Fibroblast of skin of abdomen (primary cell): ENCODE data around the gene ITSN1.
"Not testable (repeated sequence)": the region's sequence is repeated elsewhere in the genome, so short reads cannot be mapped to it uniquely, and the experiment has no call there.

Experiments
- DNase-seq: peaks from one replicate; pipeline ENCODE4 v3.0.0-alpha.2; 2013

Gene ITSN1

GRCh38 chr21:33844104-33844889 is 202.0 kb downstream of the ITSN1 start:
- peak; percentile 47 for DNase-seq

- DNase-seq = no peak
Measured at GRCh38 chr21:33844890-33845205, 202.5 kb downstream of the ITSN1 start.

GRCh38 chr21:33846141-33846540 is 203.8 kb downstream of the ITSN1 start:
- no peak for DNase-seq

GRCh38 chr21:33847588-33848248 is 205.4 kb downstream of the ITSN1 start:
- DNase-seq = no peak

GRCh38 chr21:33848249-33848953 is 206.1 kb downstream of the ITSN1 start:
- no peak for DNase-seq

GRCh38 chr21:33849834-33850233 is 207.5 kb downstream of the ITSN1 start:
- DNase-seq = peak; percentile 9

- DNase-seq = no peak
Measured at GRCh38 chr21:33850401-33850800, 208.1 kb downstream of the ITSN1 start.

GRCh38 chr21:33850985-33851384 is 208.7 kb downstream of the ITSN1 start:
- DNase-seq = no peak

GRCh38 chr21:33852485-33852884 is 210.2 kb downstream of the ITSN1 start:
- DNase-seq = no peak

GRCh38 chr21:33854604-33855003 is 212.3 kb downstream of the ITSN1 start:
- DNase-seq = no peak

GRCh38 chr21:33855190-33855589 is 212.9 kb downstream of the ITSN1 start:
- DNase-seq = no peak

GRCh38 chr21:33856893-33857527 is 214.7 kb downstream of the ITSN1 start:
- DNase-seq = peak; percentile 30

- DNase-seq = no peak
Measured at GRCh38 chr21:33857846-33858666, 215.8 kb downstream of the ITSN1 start.

- no peak for DNase-seq
Measured at GRCh38 chr21:33858667-33859372, 216.5 kb downstream of the ITSN1 start.

- no peak for DNase-seq
Measured at GRCh38 chr21:33859373-33860102, 217.2 kb downstream of the ITSN1 start.

GRCh38 chr21:33860332-33860879 is 218.1 kb downstream of the ITSN1 start:
- DNase-seq = no peak

- no peak for DNase-seq
Measured at GRCh38 chr21:33861125-33861524, 218.8 kb downstream of the ITSN1 start.

- not testable (repeated sequence) for DNase-seq
Measured at GRCh38 chr21:33863191-33863590, 220.9 kb downstream of the ITSN1 start.

GRCh38 chr21:33864150-33864549 is 221.8 kb downstream of the ITSN1 start:
- no peak for DNase-seq

GRCh38 chr21:33865176-33865575 is 222.9 kb downstream of the ITSN1 start:
- DNase-seq = peak; percentile 16
